GM19043 (cell line): ENCODE results near the gene TMEM219.
"Not testable (repeated sequence)": the region's sequence is repeated elsewhere in the genome, so short reads cannot be mapped to it uniquely, and the experiment has no call there.

Experiments
- ATAC-seq: cut with Tn5 transposase; IDR thresholded peaks from one replicate; pipeline ENCODE4 v1.9.1; 2021; ENCODE audit warnings: low read depth; ENCODE audit not compliant: unreplicated experiment

The TMEM219 gene

GRCh38 chr16:29961479-29962343 is at the start of gene TMEM219:
Gene TMEM219, plus strand, starts transcription at chr16:29962079. Its CDS starts 1,065 bp downstream, at chr16:29963144.
- peak; percentile 78 for ATAC-seq

GRCh38 chr16:29912087-29912486 is 49.8 kb upstream of the TMEM219 start:
- no peak for ATAC-seq

- ATAC-seq = no peak
These were observed 48.4 kb upstream of the TMEM219 start for GRCh38 chr16:29913514-29913913.

GRCh38 chr16:29915590-29916247 is 46.2 kb upstream of the TMEM219 start:
- ATAC-seq = no peak

- ATAC-seq = no peak
These were observed 44.9 kb upstream of the TMEM219 start for GRCh38 chr16:29916979-29917378.

- ATAC-seq = no peak
These were observed 41.4 kb upstream of the TMEM219 start for GRCh38 chr16:29920288-29921033.

- ATAC-seq = no peak
These were observed 40.9 kb upstream of the TMEM219 start for GRCh38 chr16:29921034-29921385.

GRCh38 chr16:29922326-29922725 is 39.6 kb upstream of the TMEM219 start:
- no peak for ATAC-seq

- no peak for ATAC-seq
These were observed 38.8 kb upstream of the TMEM219 start for GRCh38 chr16:29922986-29923501.

- ATAC-seq = no peak
These were observed 36.6 kb upstream of the TMEM219 start for GRCh38 chr16:29925105-29925756.

- ATAC-seq = peak; percentile 83
These were observed 35.8 kb upstream of the TMEM219 start, which contains the start of gene KCTD13 for GRCh38 chr16:29925781-29926710. Gene KCTD13, minus strand, starts transcription at chr16:29926226. Its CDS starts 193 bp downstream, at chr16:29926033.

- peak; percentile 9 for ATAC-seq
These were observed 35.2 kb upstream of the TMEM219 start for GRCh38 chr16:29926711-29927052.

- ATAC-seq = no peak
These were observed 34.6 kb upstream of the TMEM219 start for GRCh38 chr16:29927070-29927905.

GRCh38 chr16:29931750-29932149 is 30.1 kb upstream of the TMEM219 start:
- ATAC-seq = not testable (repeated sequence)

- ATAC-seq = no peak
These were observed 21.2 kb upstream of the TMEM219 start for GRCh38 chr16:29940656-29941055.

GRCh38 chr16:29943846-29944799 is 17.8 kb upstream of the TMEM219 start:
- ATAC-seq = no peak

GRCh38 chr16:29947897-29948296 is 14.0 kb upstream of the TMEM219 start:
- ATAC-seq = no peak
